H1 (cell line): ENCODE results near the gene TJP3. TPM values are rescaled to one million over a fixed set of nuclear protein-coding genes. Genes with fewer than 3 reads are reported as not detected.

Experiments
- CTCF ChIA-PET: fragments of 300-600 bp; sonication (Branson Sonifier 250); formaldehyde crosslinking; loops from one replicate; lab custom pipeline; 2021; ENCODE audit not compliant: partially characterized antibody; lab: Charles Lee
- POLR2A ChIA-PET: fragments of 300-600 bp; sonication (Branson Sonifier 250); formaldehyde crosslinking; loops from one replicate; lab custom pipeline; 2021; ENCODE audit warnings: inconsistent platforms; ENCODE audit not compliant: partially characterized antibody; lab: Charles Lee
- DNase-seq, 2 experiments: peaks; one replicate each; pipeline versions ENCODE4 v3.0.0 to v3.0.0-alpha.2; 2010 to 2022; ENCODE audit warnings: low spot score in 2 of 2, low read depth in 1 of 2, mixed read lengths in 1 of 2
- FAIRE-seq: peaks from 2 replicates; lab custom pipeline; 2011; peaks lifted over from hg19 to GRCh38; lab: Jason Lieb, UNC
- H2AFZ ChIP-seq: 2 replicates; pipeline ENCODE4 v1.8.1; 2012; ENCODE audit warnings: low read length, inconsistent platforms
- H2AK5ac ChIP-seq: 2 replicates; pipeline ENCODE4 v1.6.1; 2013; ENCODE audit warnings: low read depth, low read length
- H2BK120ac ChIP-seq: replicated peaks from 2 replicates; pipeline ENCODE3; 2013; ENCODE audit warnings: low read depth, low read length, inconsistent platforms
- H2BK12ac ChIP-seq: 2 replicates; pipeline ENCODE4 v1.6.1; 2013; ENCODE audit warnings: low read depth, low read length
- H2BK15ac ChIP-seq: 2 replicates; pipeline ENCODE4 v1.6.1; 2013; ENCODE audit warnings: low read length
- H2BK20ac ChIP-seq: 2 replicates; pipeline ENCODE4 v1.6.1; 2013; ENCODE audit warnings: low read length
- H2BK5ac ChIP-seq: 2 replicates; pipeline ENCODE4 v1.6.1; 2013; ENCODE audit warnings: low read depth, low read length
- H3K14ac ChIP-seq: 2 replicates; pipeline ENCODE4 v1.6.1; 2013; ENCODE audit warnings: inconsistent platforms; ENCODE audit not compliant: insufficient read length
- H3K18ac ChIP-seq: 2 replicates; pipeline ENCODE4 v1.6.1; 2013; ENCODE audit warnings: low read length; ENCODE audit errors: extremely low read depth
- H3K23ac ChIP-seq: 2 replicates; pipeline ENCODE4 v1.6.1; 2013; ENCODE audit warnings: inconsistent platforms; ENCODE audit not compliant: insufficient read length
- H3K23me2 ChIP-seq: 2 replicates; pipeline ENCODE4 v1.6.1; 2013; ENCODE audit warnings: low read depth, low read length
- H3K27ac ChIP-seq: 2 replicates; pipeline ENCODE4 v1.6.1; 2011; ENCODE audit warnings: low read depth, low read length, inconsistent platforms
- H3K27me3 ChIP-seq, 4 experiments: replicated peaks in 1 of 4; 1 replicate in 1 of 4; 2 replicates in 3 of 4; pipeline versions ENCODE4 v1.6.1 to v1.8.1; 2011 to 2013; ENCODE audit warnings: low read length in 3 of 4, mild to moderate bottlenecking in 3 of 4, inconsistent platforms in 2 of 4, mixed read lengths in 2 of 4, moderate library complexity in 1 of 4; ENCODE audit not compliant: control insufficient read depth in 3 of 4, insufficient read depth in 3 of 4; ENCODE audit errors: extremely low read depth in 1 of 4
- H3K36me3 ChIP-seq, 4 experiments: 2 replicates each; pipeline versions ENCODE4 v1.6.1 to v1.8.1; 2011 to 2013; ENCODE audit warnings: mild to moderate bottlenecking in 4 of 4, low read length in 3 of 4, moderate library complexity in 2 of 4, control low read depth in 1 of 4, inconsistent platforms in 1 of 4; ENCODE audit not compliant: insufficient read depth in 4 of 4, control insufficient read depth in 2 of 4
- H3K4ac ChIP-seq: replicated peaks from 2 replicates; pipeline ENCODE3; 2013; ENCODE audit warnings: low read length, low read depth, mixed read lengths, inconsistent platforms; ENCODE audit not compliant: insufficient read length
- H3K4me1 ChIP-seq, 4 experiments: replicated peaks in 1 of 4; 1 replicate in 1 of 4; 2 replicates in 3 of 4; pipeline versions ENCODE4 v1.6.1 to v1.8.1; 2011 to 2013; ENCODE audit warnings: low read length in 3 of 4, inconsistent platforms in 2 of 4, mixed read lengths in 1 of 4; ENCODE audit not compliant: insufficient read depth in 4 of 4, control insufficient read depth in 3 of 4
- H3K4me2 ChIP-seq, 2 experiments: 2 replicates each; pipeline versions ENCODE4 v1.6.1 to v1.8.1; 2011 to 2013; ENCODE audit warnings: low read depth in 2 of 2, low read length in 2 of 2, control low read depth in 1 of 2, inconsistent platforms in 1 of 2, mild to moderate bottlenecking in 1 of 2; ENCODE audit not compliant: insufficient read depth in 1 of 2
- H3K4me3 ChIP-seq, 4 experiments: fragments of 200-600, 300-600 bp in 1 of 4; sonication (generic), shearing (Covaris generic), sonication (Bioruptor Twin) in 1 of 4; 2 replicates each; pipeline versions ENCODE4 v1.5.1 to v1.8.1; 2011 to 2016; ENCODE audit warnings: low read length in 4 of 4, low read depth in 3 of 4, control low read depth in 2 of 4, inconsistent platforms in 2 of 4, mild to moderate bottlenecking in 2 of 4, mixed read lengths in 1 of 4, moderate library complexity in 1 of 4; ENCODE audit not compliant: insufficient read depth in 2 of 4; ENCODE audit errors: extremely low read depth in 1 of 4
- H3K56ac ChIP-seq: replicated peaks from 2 replicates; pipeline ENCODE3; 2013; ENCODE audit warnings: low read depth, mild to moderate bottlenecking, mixed read lengths, low read length, inconsistent platforms; ENCODE audit not compliant: insufficient read length
- H3K79me1 ChIP-seq: 2 replicates; pipeline ENCODE4 v1.6.1; 2013; ENCODE audit warnings: low read depth, low read length, control low read depth
- H3K79me2 ChIP-seq, 2 experiments: 2 replicates each; pipeline versions ENCODE4 v1.6.1 to v1.8.1; 2012 to 2013; ENCODE audit warnings: low read length in 2 of 2, mild to moderate bottlenecking in 2 of 2, inconsistent platforms in 1 of 2; ENCODE audit not compliant: insufficient read depth in 2 of 2, control insufficient read depth in 1 of 2
- H3K9ac ChIP-seq, 4 experiments: replicated peaks in 1 of 4; 1 replicate in 1 of 4; 2 replicates in 3 of 4; pipeline versions ENCODE4 v1.6.1 to v1.8.1; 2011 to 2013; ENCODE audit warnings: low read depth in 3 of 4, low read length in 3 of 4, control low read depth in 2 of 4, mild to moderate bottlenecking in 2 of 4, moderate library complexity in 2 of 4, inconsistent platforms in 1 of 4; ENCODE audit errors: extremely low read depth in 1 of 4
- H3K9me3 ChIP-seq, 2 experiments: 2 replicates each; pipeline versions ENCODE4 v1.6.1 to v1.8.1; 2012 to 2013; ENCODE audit warnings: mild to moderate bottlenecking in 2 of 2, moderate library complexity in 2 of 2, control low read depth in 1 of 2, inconsistent platforms in 1 of 2, low read depth in 1 of 2, low read length in 1 of 2, mixed read lengths in 1 of 2; ENCODE audit not compliant: insufficient read depth in 2 of 2
- H4K20me1 ChIP-seq, 2 experiments: replicated peaks in 1 of 2; 2 replicates each; pipeline versions ENCODE3 to v1.8.1; 2011 to 2013; ENCODE audit warnings: inconsistent platforms in 2 of 2, low read length in 2 of 2, mild to moderate bottlenecking in 1 of 2; ENCODE audit not compliant: insufficient read depth in 2 of 2, control insufficient read depth in 1 of 2
- H4K5ac ChIP-seq: 2 replicates; pipeline ENCODE4 v1.6.1; 2013; ENCODE audit warnings: low read length, low read depth, mixed read lengths, inconsistent platforms; ENCODE audit not compliant: insufficient read length
- H4K8ac ChIP-seq: 2 replicates; pipeline ENCODE4 v1.8.0; 2013; ENCODE audit warnings: mild to moderate bottlenecking, moderate library complexity, low read length, inconsistent platforms; ENCODE audit not compliant: insufficient read depth; ENCODE audit errors: extremely low read depth
- H4K91ac ChIP-seq: replicated peaks from 2 replicates; pipeline ENCODE3; 2013; ENCODE audit warnings: low read length, mixed read lengths, inconsistent platforms; ENCODE audit not compliant: insufficient read length
- CBX5 ChIP-seq: fragments of 300-800, 300-1000 bp; sonication (generic); IDR thresholded peaks from 2 replicates; pipeline ENCODE4 v1.7.1; 2016; ENCODE audit warnings: antibody characterized with exemption, low read length, low read depth
- CREB1 ChIP-seq: IDR thresholded peaks from 2 replicates; pipeline ENCODE4 v1.6.1; 2012; ENCODE audit warnings: inconsistent platforms
- HDAC6 ChIP-seq: IDR thresholded peaks from one replicate; pipeline ENCODE4 v1.7.1; 2012; ENCODE audit warnings: low read depth, mild to moderate bottlenecking, inconsistent platforms, low read length, moderate library complexity
- KDM1A ChIP-seq: fragments of 200-600, 300-600 bp; sonication (generic); IDR thresholded peaks from 2 replicates; pipeline ENCODE4 v1.7.1; 2016; ENCODE audit warnings: mild to moderate bottlenecking, low read length, borderline replicate concordance
- PHF8 ChIP-seq: fragments of 200-600 bp; sonication (generic); conservative IDR thresholded peaks from 2 replicates; pipeline ENCODE4 v1.7.1; 2012; ENCODE audit warnings: low read depth, mild to moderate bottlenecking, inconsistent platforms, low read length, moderate library complexity
- SUZ12 ChIP-seq: fragments of 200-600 bp; sonication (generic); IDR thresholded peaks from 2 replicates; pipeline ENCODE4 v1.6.1; 2012; ENCODE audit warnings: mild to moderate bottlenecking, inconsistent platforms, low read length, moderate library complexity, mixed read lengths
- WGBS, 2 experiments: shearing (Covaris generic) in 1 of 2; methylation state at CpG; one replicate each; pipeline versions ENCODE4 v1.1.6 to v1.1.7; 2013 to 2015; ENCODE audit warnings: low lambda C conversion rate in 2 of 2, mixed read lengths in 2 of 2, inconsistent platforms in 1 of 2, low coverage in 1 of 2, missing lambda C conversion rate in 1 of 2; ENCODE audit not compliant: insufficient replicate concordance in 2 of 2, insufficient coverage in 1 of 2, insufficient read length in 1 of 2; ENCODE audit errors: extremely low coverage in 1 of 2, missing lambda C conversion rate in 1 of 2; 5-methylcytosine and 5-hydroxymethylcytosine counted together
- polyA plus RNA-seq, 7 experiments: library from polyadenylated mRNA; depleted of rRNA in 3 of 7; stranded (reverse) in 5 of 7; unstranded in 2 of 7; fragments of >200 nt in 5 of 7; fragments of 200-250 nt in 2 of 7; gene quantifications; 1 replicate in 5 of 7; 2 replicates in 1 of 7; 4 replicates in 1 of 7; pipeline versions ENCODE4 v1.2.1 to v1.2.3, GENCODE V29; 2011 to 2013; ENCODE audit warnings: missing spikeins in 2 of 7, mixed read lengths in 2 of 7
- total RNA-seq: library from RNA; stranded (reverse); fragmentation: NEBNext Ultra II Directional; extraction: Animal tissue kit (Norgen Biotek cat#: 25700); gene quantifications from 2 replicates; pipeline ENCODE4 v1.2.1, GENCODE V29; 2021

The TJP3 gene
- total and polyA plus RNA-seq, 2 of the 8 experiments (the other 6 are each of a cell fraction or from before 2014, with no cell fraction given) = 17.1 to 26.1 TPM

DNA sequence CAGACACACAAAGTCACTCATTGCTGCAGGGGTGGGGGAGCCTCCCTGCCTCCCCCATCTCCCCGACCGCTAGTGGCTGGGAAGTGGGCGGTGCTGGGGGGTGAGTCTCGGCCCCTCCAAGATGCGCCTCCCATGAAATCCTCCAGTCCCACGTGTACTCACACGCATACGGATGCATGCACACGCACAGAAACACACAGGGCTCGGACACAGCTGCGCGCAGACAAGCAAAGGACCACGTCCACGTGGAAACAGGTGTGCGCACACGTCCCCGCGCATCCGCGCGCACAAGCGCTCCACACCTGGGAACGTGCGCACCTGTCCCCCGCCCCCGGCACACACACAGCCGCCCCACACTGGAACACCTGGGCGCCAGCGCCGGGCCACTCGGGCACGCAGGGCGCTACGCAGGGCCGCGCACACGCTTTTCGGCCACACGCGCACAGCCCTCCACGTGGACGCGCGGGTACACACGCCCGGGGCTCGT lies 77.3 kb downstream of the TJP3 start:
- Histone ChIP-seq H2BK12ac (peak overlapping the region; percentile 80; the same call in 1 of the 2 replicates), H3K79me2 (no peaks in the 10 kb centered on the region), H3K79me1 (no peaks in the 10 kb centered on the region), H3K23ac (no peak overlapping the region), H2BK15ac (no peak overlapping the region), H3K4me3 (peak overlapping the region; percentile 48 to 95 (median 66)), H4K20me1 (no peaks in the 10 kb centered on the region), H3K4me2 (peak overlapping the region; percentile 73 to 74), H3K27ac (no peak overlapping the region), H3K4me1 (peaks cover 0 to 9% (median 1%) of the 10 kb centered on the region in 4 experiments; a peak in 3 of 7 replicates), H3K9ac (peak overlapping the region in 1 of 4 experiments; percentile 71; a peak in 2 of 7 replicates), H2AK5ac (no peak overlapping the region; the same call in 1 of the 2 replicates), H3K23me2 (peaks cover 7% of the 10 kb centered on the region; the same call in 1 of the 2 replicates), H3K56ac (peak overlapping the region; percentile 39), H2BK20ac (0 out of 2 replicates have a peak overlapping the region, but pooled peaks have one; percentile 80), H2AFZ (no peak overlapping the region; the same call in 1 of the 2 replicates), H3K27me3 (peaks cover 0 to 17% (median 7%) of the 10 kb centered on the region in 4 experiments; a peak in 6 of 7 replicates), H3K18ac (peak overlapping the region; percentile 90; the same call in 1 of the 2 replicates), H3K36me3 (peaks cover 0 to 14% (median 3%) of the 10 kb centered on the region in 4 experiments; a peak in 2 of 8 replicates), H3K14ac (no peak overlapping the region), H2BK120ac (peak overlapping the region; percentile 90), H2BK5ac (peak overlapping the region; percentile 44; the same call in 1 of the 2 replicates), H4K91ac (peak overlapping the region; percentile 74), H3K4ac (peak overlapping the region; percentile 78), H3K9me3 (peaks cover 17 to 22% of the 10 kb centered on the region in 2 experiments), H4K8ac (peak overlapping the region; percentile 88; the same call in 1 of the 2 replicates), H4K5ac (no peak overlapping the region)
- FAIRE-seq (no peak), DNase-seq (no peak)
- WGBS, 2 experiments = 7% methylated on average over 41 of the region's 47 CpGs; no CpG with 5 or more reads in 1 of the 2 experiments
- ChIA-PET CTCF (interaction anchor here (0.6 to 1.1 kb wide), 2 partner anchors 33 to 431 kb away, joined by 3 read pairs; no protein-coding TSS in a partner anchor), POLR2A (interaction anchor here (0.8 to 4.4 kb wide), 5 partner anchors 13 to 202 kb away, joined by 3 to 19 read pairs (median 3); partner anchors contain the start of genes APBA3, EEF2, MRPL54 and NMRK2)
- TF ChIP-seq CREB1 (peak; percentile 27; the same call in 1 of the 2 replicates), HDAC6 (no peak), KDM1A (peak; percentile 22; the same call in 1 of the 2 replicates), CBX5 (no peak), PHF8 (no peak; the same call in 1 of the 2 replicates), SUZ12 (peak; percentile 59; the same call in 1 of the 2 replicates)
